Parathyroid adenoma (tissue), 2 donors: ENCODE results near the gene TRAFD1.

Source experiments
- H2AFZ ChIP-seq: fragments of 300-600 bp; sonication (generic); one replicate; pipeline ENCODE4 v1.7.0; 2017; ENCODE audit warnings: antibody characterized with exemption, mild to moderate bottlenecking
- H3K27ac ChIP-seq: fragments of 300-600 bp; sonication (generic); one replicate; pipeline ENCODE4 v1.7.0; 2017
- H3K27me3 ChIP-seq: fragments of 300-600 bp; sonication (generic); one replicate; pipeline ENCODE4 v1.7.0; 2017; ENCODE audit warnings: low read length; ENCODE audit not compliant: control insufficient read depth, insufficient read depth
- H3K36me3 ChIP-seq: fragments of 300-600 bp; sonication (generic); one replicate; pipeline ENCODE4 v1.7.0; 2017; ENCODE audit warnings: low read length; ENCODE audit not compliant: control insufficient read depth, insufficient read depth
- H3K4me1 ChIP-seq: fragments of 300-600 bp; sonication (generic); one replicate; pipeline ENCODE4 v1.7.0; 2017; ENCODE audit warnings: control low read depth
- H3K4me2 ChIP-seq: fragments of 300-600 bp; sonication (generic); one replicate; pipeline ENCODE4 v1.7.0; 2017; ENCODE audit warnings: low read length
- H3K4me3 ChIP-seq: fragments of 300-600 bp; sonication (generic); one replicate; pipeline ENCODE4 v1.7.0; 2017; ENCODE audit warnings: low read depth, low read length
- H3K79me2 ChIP-seq: fragments of 300-600 bp; sonication (generic); one replicate; pipeline ENCODE4 v1.7.0; 2017; ENCODE audit warnings: control low read depth
- H3K9ac ChIP-seq: fragments of 300-600 bp; sonication (generic); one replicate; pipeline ENCODE4 v1.7.0; 2017; ENCODE audit warnings: mild to moderate bottlenecking
- H3K9me3 ChIP-seq: fragments of 300-600 bp; sonication (generic); one replicate; pipeline ENCODE4 v1.7.0; 2017; ENCODE audit warnings: low read length; ENCODE audit not compliant: control insufficient read depth
- CTCF ChIP-seq: fragments of 300-600 bp; sonication (generic); IDR thresholded peaks from one replicate; pipeline ENCODE4 v1.7.0; 2017; ENCODE audit warnings: antibody characterized with exemption, mild to moderate bottlenecking
- donor health status: primary hyperparathyroidism.

The TRAFD1 gene

GRCh38 chr12:112188130-112188830 is 62.9 kb downstream of the TRAFD1 start:
- Histone ChIP-seq H3K9me3 (no peaks in the 10 kb centered on the region), H3K36me3 (no peaks in the 10 kb centered on the region)

DNA sequence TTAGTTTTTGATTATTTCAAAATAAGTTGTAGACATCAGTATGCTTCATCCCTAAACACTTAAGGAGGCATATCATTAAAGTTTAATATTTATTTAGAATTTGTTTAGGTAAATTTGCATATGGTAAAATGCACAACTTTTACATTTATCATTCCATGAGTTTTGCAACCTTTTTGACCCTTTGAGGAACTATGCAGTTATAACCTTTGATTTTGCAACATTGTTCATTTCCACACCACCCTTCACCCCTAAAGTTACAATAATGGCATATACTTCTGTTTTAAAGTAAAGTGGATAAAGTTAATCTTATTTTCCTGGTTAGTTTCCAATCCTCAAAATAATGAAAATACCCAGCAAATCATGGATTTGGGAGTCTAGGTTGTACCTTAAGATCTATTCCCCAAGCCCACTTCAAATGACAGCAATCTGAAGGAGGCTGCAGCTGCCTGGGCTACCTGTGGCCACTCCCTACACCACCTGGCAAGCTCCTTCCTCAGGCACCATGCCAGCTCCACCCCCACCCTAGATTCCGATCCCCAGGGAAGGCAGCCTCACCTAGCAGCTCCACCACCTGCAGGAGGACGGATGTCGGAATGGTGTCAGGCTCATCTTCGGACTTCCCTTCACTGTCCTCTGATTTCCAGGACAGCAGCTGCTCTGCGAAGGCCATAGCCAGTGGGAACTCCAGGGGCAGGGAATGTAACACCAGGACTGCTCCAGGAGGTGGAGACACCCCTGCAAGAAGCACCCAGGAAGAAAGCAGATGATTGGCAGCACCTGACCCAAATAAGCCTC is 65.1 kb downstream of the TRAFD1 start:
- H3K27me3 ChIP-seq: no peaks in the 10 kb centered on the region
- H3K36me3 ChIP-seq: no peaks in the 10 kb centered on the region
- H2AFZ ChIP-seq: no peak overlapping the region
- no peak overlapping the region for H3K4me2 ChIP-seq
- TF ChIP-seq CTCF: no peak
- H3K9me3 ChIP-seq: no peaks in the 10 kb centered on the region
- H3K4me1 ChIP-seq: no peaks in the 10 kb centered on the region
- H3K79me2 ChIP-seq: no peaks in the 10 kb centered on the region
- no peak overlapping the region for H3K9ac ChIP-seq
- no peak overlapping the region for H3K4me3 ChIP-seq
- no peak overlapping the region for H3K27ac ChIP-seq

More at GRCh38 chr12:112188130-112188830, 62.9 kb downstream of the TRAFD1 start:
- Histone ChIP-seq H3K4me1 (no peaks in the 10 kb centered on the region), H3K79me2 (no peaks in the 10 kb centered on the region), H3K27ac (no peak overlapping the region), H2AFZ (no peak overlapping the region), H3K9ac (no peak overlapping the region), H3K27me3 (no peaks in the 10 kb centered on the region), H3K4me3 (no peak overlapping the region), H3K4me2 (no peak overlapping the region)
- no peak for TF ChIP-seq CTCF

DNA sequence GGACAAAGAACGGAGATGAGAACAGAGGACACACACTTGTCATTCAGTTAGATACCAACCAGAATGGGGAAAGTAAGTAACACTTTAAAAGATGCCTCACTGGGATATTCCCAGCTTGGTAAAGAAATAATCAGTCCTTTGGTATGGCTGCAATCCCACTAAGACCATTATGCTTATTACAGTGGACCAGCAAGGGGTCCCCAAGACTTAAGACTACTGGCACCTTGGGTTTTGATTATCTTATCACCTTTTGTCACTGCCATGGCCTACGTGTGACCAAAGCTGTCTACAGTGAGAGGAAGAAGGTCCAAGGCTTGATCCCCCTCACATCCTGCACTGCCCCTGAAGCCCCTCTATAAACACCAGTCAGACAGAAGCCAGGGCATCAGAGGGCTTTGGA is 65.8 kb downstream of the TRAFD1 start:
- H3K9me3 ChIP-seq: no peaks in the 10 kb centered on the region
- no peak overlapping the region for H3K27ac ChIP-seq
- no peaks in the 10 kb centered on the region for H3K27me3 ChIP-seq
- H3K4me2 ChIP-seq: no peak overlapping the region
- H3K36me3 ChIP-seq: no peaks in the 10 kb centered on the region
- no peak for TF ChIP-seq CTCF
- H3K9ac ChIP-seq: no peak overlapping the region
- H2AFZ ChIP-seq: no peak overlapping the region
- H3K4me3 ChIP-seq: no peak overlapping the region
- H3K79me2 ChIP-seq: no peaks in the 10 kb centered on the region
- H3K4me1 ChIP-seq: no peaks in the 10 kb centered on the region

DNA sequence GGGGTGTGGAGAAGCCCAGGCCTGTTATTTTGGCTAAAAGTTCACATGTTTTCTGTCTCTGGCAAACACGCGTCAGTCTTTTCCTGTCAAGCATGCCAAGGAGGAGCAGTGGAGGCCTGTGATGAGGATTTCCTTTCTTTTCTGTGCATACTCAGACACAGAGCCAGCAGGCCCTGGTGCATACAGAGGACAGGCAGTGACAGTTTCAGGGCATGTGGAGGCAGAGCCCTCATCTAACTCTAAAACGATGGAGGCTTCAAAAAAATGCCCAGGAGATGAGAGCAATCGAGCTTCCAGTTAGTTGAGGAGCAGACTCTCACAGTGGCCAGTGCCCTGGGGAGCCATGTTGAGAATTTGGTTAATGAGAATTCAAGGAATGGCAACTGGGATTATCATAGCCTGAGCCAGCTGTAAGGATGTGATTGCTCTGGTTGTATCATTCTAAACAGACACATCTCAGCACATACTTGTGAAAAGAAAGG is 66.5 kb downstream of the TRAFD1 start:
- H3K27ac ChIP-seq: no peak overlapping the region

More for the DNA sequence above, 66.5 kb downstream of the TRAFD1 start:
- H3K9me3 ChIP-seq: no peaks in the 10 kb centered on the region
- no peaks in the 10 kb centered on the region for H3K36me3 ChIP-seq
- no peak overlapping the region for H3K9ac ChIP-seq
- H3K4me2 ChIP-seq: no peak overlapping the region
- no peak for TF ChIP-seq CTCF
- no peak overlapping the region for H2AFZ ChIP-seq
- no peaks in the 10 kb centered on the region for H3K79me2 ChIP-seq
- H3K4me1 ChIP-seq: no peaks in the 10 kb centered on the region
- no peak overlapping the region for H3K4me3 ChIP-seq
- no peaks in the 10 kb centered on the region for H3K27me3 ChIP-seq
